H1 (cell line): Measurements from ENCODE around the gene CHCHD1. TPM values are rescaled to one million over a fixed set of nuclear protein-coding genes. Genes with fewer than 3 reads are reported as not detected.

Experiments
- CTCF ChIA-PET: fragments of 300-600 bp; sonication (Branson Sonifier 250); formaldehyde crosslinking; loops from one replicate; lab custom pipeline; 2021; ENCODE audit not compliant: partially characterized antibody; lab: Charles Lee
- POLR2A ChIA-PET: fragments of 300-600 bp; sonication (Branson Sonifier 250); formaldehyde crosslinking; loops from one replicate; lab custom pipeline; 2021; ENCODE audit warnings: inconsistent platforms; ENCODE audit not compliant: partially characterized antibody; lab: Charles Lee
- DNase-seq, 2 experiments: peaks; one replicate each; pipeline versions ENCODE4 v3.0.0 to v3.0.0-alpha.2; 2010 to 2022; ENCODE audit warnings: low spot score in 2 of 2, low read depth in 1 of 2, mixed read lengths in 1 of 2
- FAIRE-seq: peaks from 2 replicates; lab custom pipeline; 2011; peaks lifted over from hg19 to GRCh38; lab: Jason Lieb, UNC
- H2AFZ ChIP-seq: 2 replicates; pipeline ENCODE4 v1.8.1; 2012; ENCODE audit warnings: low read length, inconsistent platforms
- H2AK5ac ChIP-seq: 2 replicates; pipeline ENCODE4 v1.6.1; 2013; ENCODE audit warnings: low read depth, low read length
- H2BK120ac ChIP-seq: replicated peaks from 2 replicates; pipeline ENCODE3; 2013; ENCODE audit warnings: low read depth, low read length, inconsistent platforms
- H2BK12ac ChIP-seq: 2 replicates; pipeline ENCODE4 v1.6.1; 2013; ENCODE audit warnings: low read depth, low read length
- H2BK15ac ChIP-seq: 2 replicates; pipeline ENCODE4 v1.6.1; 2013; ENCODE audit warnings: low read length
- H2BK20ac ChIP-seq: 2 replicates; pipeline ENCODE4 v1.6.1; 2013; ENCODE audit warnings: low read length
- H2BK5ac ChIP-seq: 2 replicates; pipeline ENCODE4 v1.6.1; 2013; ENCODE audit warnings: low read depth, low read length
- H3K14ac ChIP-seq: 2 replicates; pipeline ENCODE4 v1.6.1; 2013; ENCODE audit warnings: inconsistent platforms; ENCODE audit not compliant: insufficient read length
- H3K18ac ChIP-seq: 2 replicates; pipeline ENCODE4 v1.6.1; 2013; ENCODE audit warnings: low read length; ENCODE audit errors: extremely low read depth
- H3K23ac ChIP-seq: 2 replicates; pipeline ENCODE4 v1.6.1; 2013; ENCODE audit warnings: inconsistent platforms; ENCODE audit not compliant: insufficient read length
- H3K23me2 ChIP-seq: 2 replicates; pipeline ENCODE4 v1.6.1; 2013; ENCODE audit warnings: low read depth, low read length
- H3K27ac ChIP-seq: 2 replicates; pipeline ENCODE4 v1.6.1; 2011; ENCODE audit warnings: low read depth, low read length, inconsistent platforms
- H3K27me3 ChIP-seq, 4 experiments: replicated peaks in 1 of 4; 1 replicate in 1 of 4; 2 replicates in 3 of 4; pipeline versions ENCODE4 v1.6.1 to v1.8.1; 2011 to 2013; ENCODE audit warnings: low read length in 3 of 4, mild to moderate bottlenecking in 3 of 4, inconsistent platforms in 2 of 4, mixed read lengths in 2 of 4, moderate library complexity in 1 of 4; ENCODE audit not compliant: control insufficient read depth in 3 of 4, insufficient read depth in 3 of 4; ENCODE audit errors: extremely low read depth in 1 of 4
- H3K36me3 ChIP-seq, 4 experiments: 2 replicates each; pipeline versions ENCODE4 v1.6.1 to v1.8.1; 2011 to 2013; ENCODE audit warnings: mild to moderate bottlenecking in 4 of 4, low read length in 3 of 4, moderate library complexity in 2 of 4, control low read depth in 1 of 4, inconsistent platforms in 1 of 4; ENCODE audit not compliant: insufficient read depth in 4 of 4, control insufficient read depth in 2 of 4
- H3K4ac ChIP-seq: replicated peaks from 2 replicates; pipeline ENCODE3; 2013; ENCODE audit warnings: low read length, low read depth, mixed read lengths, inconsistent platforms; ENCODE audit not compliant: insufficient read length
- H3K4me1 ChIP-seq, 4 experiments: replicated peaks in 1 of 4; 1 replicate in 1 of 4; 2 replicates in 3 of 4; pipeline versions ENCODE4 v1.6.1 to v1.8.1; 2011 to 2013; ENCODE audit warnings: low read length in 3 of 4, inconsistent platforms in 2 of 4, mixed read lengths in 1 of 4; ENCODE audit not compliant: insufficient read depth in 4 of 4, control insufficient read depth in 3 of 4
- H3K4me2 ChIP-seq, 2 experiments: 2 replicates each; pipeline versions ENCODE4 v1.6.1 to v1.8.1; 2011 to 2013; ENCODE audit warnings: low read depth in 2 of 2, low read length in 2 of 2, control low read depth in 1 of 2, inconsistent platforms in 1 of 2, mild to moderate bottlenecking in 1 of 2; ENCODE audit not compliant: insufficient read depth in 1 of 2
- H3K4me3 ChIP-seq, 4 experiments: fragments of 200-600, 300-600 bp in 1 of 4; sonication (generic), shearing (Covaris generic), sonication (Bioruptor Twin) in 1 of 4; 2 replicates each; pipeline versions ENCODE4 v1.5.1 to v1.8.1; 2011 to 2016; ENCODE audit warnings: low read length in 4 of 4, low read depth in 3 of 4, control low read depth in 2 of 4, inconsistent platforms in 2 of 4, mild to moderate bottlenecking in 2 of 4, mixed read lengths in 1 of 4, moderate library complexity in 1 of 4; ENCODE audit not compliant: insufficient read depth in 2 of 4; ENCODE audit errors: extremely low read depth in 1 of 4
- H3K56ac ChIP-seq: replicated peaks from 2 replicates; pipeline ENCODE3; 2013; ENCODE audit warnings: low read depth, mild to moderate bottlenecking, mixed read lengths, low read length, inconsistent platforms; ENCODE audit not compliant: insufficient read length
- H3K79me1 ChIP-seq: 2 replicates; pipeline ENCODE4 v1.6.1; 2013; ENCODE audit warnings: low read depth, low read length, control low read depth
- H3K79me2 ChIP-seq, 2 experiments: 2 replicates each; pipeline versions ENCODE4 v1.6.1 to v1.8.1; 2012 to 2013; ENCODE audit warnings: low read length in 2 of 2, mild to moderate bottlenecking in 2 of 2, inconsistent platforms in 1 of 2; ENCODE audit not compliant: insufficient read depth in 2 of 2, control insufficient read depth in 1 of 2
- H3K9ac ChIP-seq, 4 experiments: replicated peaks in 1 of 4; 1 replicate in 1 of 4; 2 replicates in 3 of 4; pipeline versions ENCODE4 v1.6.1 to v1.8.1; 2011 to 2013; ENCODE audit warnings: low read depth in 3 of 4, low read length in 3 of 4, control low read depth in 2 of 4, mild to moderate bottlenecking in 2 of 4, moderate library complexity in 2 of 4, inconsistent platforms in 1 of 4; ENCODE audit errors: extremely low read depth in 1 of 4
- H3K9me3 ChIP-seq, 2 experiments: 2 replicates each; pipeline versions ENCODE4 v1.6.1 to v1.8.1; 2012 to 2013; ENCODE audit warnings: mild to moderate bottlenecking in 2 of 2, moderate library complexity in 2 of 2, control low read depth in 1 of 2, inconsistent platforms in 1 of 2, low read depth in 1 of 2, low read length in 1 of 2, mixed read lengths in 1 of 2; ENCODE audit not compliant: insufficient read depth in 2 of 2
- H4K20me1 ChIP-seq, 2 experiments: replicated peaks in 1 of 2; 2 replicates each; pipeline versions ENCODE3 to v1.8.1; 2011 to 2013; ENCODE audit warnings: inconsistent platforms in 2 of 2, low read length in 2 of 2, mild to moderate bottlenecking in 1 of 2; ENCODE audit not compliant: insufficient read depth in 2 of 2, control insufficient read depth in 1 of 2
- H4K5ac ChIP-seq: 2 replicates; pipeline ENCODE4 v1.6.1; 2013; ENCODE audit warnings: low read length, low read depth, mixed read lengths, inconsistent platforms; ENCODE audit not compliant: insufficient read length
- H4K8ac ChIP-seq: 2 replicates; pipeline ENCODE4 v1.8.0; 2013; ENCODE audit warnings: mild to moderate bottlenecking, moderate library complexity, low read length, inconsistent platforms; ENCODE audit not compliant: insufficient read depth; ENCODE audit errors: extremely low read depth
- H4K91ac ChIP-seq: replicated peaks from 2 replicates; pipeline ENCODE3; 2013; ENCODE audit warnings: low read length, mixed read lengths, inconsistent platforms; ENCODE audit not compliant: insufficient read length
- EP300 ChIP-seq, 2 experiments: IDR thresholded peaks; 1 replicate in 1 of 2; 2 replicates in 1 of 2; pipeline ENCODE4 v1.6.1; 2011 to 2012; ENCODE audit warnings: low read depth in 2 of 2, low read length in 2 of 2, mild to moderate bottlenecking in 2 of 2, borderline replicate concordance in 1 of 2, inconsistent platforms in 1 of 2, moderate library complexity in 1 of 2
- POLR2A ChIP-seq, 2 experiments: IDR thresholded peaks; 1 replicate in 1 of 2; 2 replicates in 1 of 2; pipeline ENCODE4 v1.6.1; 2011; ENCODE audit warnings: low read depth in 2 of 2, low read length in 2 of 2, mild to moderate bottlenecking in 2 of 2; ENCODE audit errors: control extremely low read depth in 1 of 2
- WGBS, 2 experiments: shearing (Covaris generic) in 1 of 2; methylation state at CpG; one replicate each; pipeline versions ENCODE4 v1.1.6 to v1.1.7; 2013 to 2015; ENCODE audit warnings: low lambda C conversion rate in 2 of 2, mixed read lengths in 2 of 2, inconsistent platforms in 1 of 2, low coverage in 1 of 2, missing lambda C conversion rate in 1 of 2; ENCODE audit not compliant: insufficient replicate concordance in 2 of 2, insufficient coverage in 1 of 2, insufficient read length in 1 of 2; ENCODE audit errors: extremely low coverage in 1 of 2, missing lambda C conversion rate in 1 of 2; 5-methylcytosine and 5-hydroxymethylcytosine counted together
- polyA plus RNA-seq, 7 experiments: library from polyadenylated mRNA; depleted of rRNA in 3 of 7; stranded (reverse) in 5 of 7; unstranded in 2 of 7; fragments of >200 nt in 5 of 7; fragments of 200-250 nt in 2 of 7; gene quantifications; 1 replicate in 5 of 7; 2 replicates in 1 of 7; 4 replicates in 1 of 7; pipeline versions ENCODE4 v1.2.1 to v1.2.3, GENCODE V29; 2011 to 2013; ENCODE audit warnings: missing spikeins in 2 of 7, mixed read lengths in 2 of 7
- total RNA-seq: library from RNA; stranded (reverse); fragmentation: NEBNext Ultra II Directional; extraction: Animal tissue kit (Norgen Biotek cat#: 25700); gene quantifications from 2 replicates; pipeline ENCODE4 v1.2.1, GENCODE V29; 2021

The CHCHD1 gene
- total and polyA plus RNA-seq, 2 of the 8 experiments (the other 6 are each of a cell fraction or from before 2014, with no cell fraction given): 44.9 to 58.1 TPM

DNA sequence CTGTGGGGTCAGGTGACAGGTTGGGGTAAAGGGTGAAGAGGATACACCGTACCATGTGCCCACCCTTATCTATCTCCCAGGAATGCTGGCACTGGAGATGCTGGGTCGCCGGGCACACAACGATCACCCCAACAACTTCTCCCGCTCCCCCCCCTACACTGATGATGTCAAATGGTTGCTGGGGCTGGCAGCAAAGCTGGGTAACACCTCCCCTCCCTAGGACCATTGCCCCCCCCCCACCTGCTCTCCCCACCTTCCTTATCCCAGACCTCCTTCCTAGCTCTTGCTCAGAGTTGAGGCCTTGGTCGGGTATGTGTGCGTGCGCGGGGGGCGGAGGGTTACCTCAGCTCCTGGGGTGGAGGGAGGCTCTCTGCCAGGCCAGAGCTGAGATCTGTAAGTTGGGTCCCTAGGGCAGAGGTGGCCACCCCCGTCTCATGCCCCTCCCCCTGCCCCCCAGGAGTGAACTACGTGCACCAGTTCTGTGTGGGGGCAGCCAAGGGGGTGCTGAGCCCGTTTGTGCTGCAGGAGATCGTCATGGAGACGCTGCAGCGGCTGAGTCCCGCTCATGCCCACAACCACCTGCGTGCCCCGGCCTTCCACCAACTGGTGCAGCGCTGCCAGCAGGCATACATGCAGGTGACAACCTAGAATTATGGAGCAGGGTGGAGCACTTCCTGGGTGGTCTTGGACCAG lies 18.9 kb downstream of the CHCHD1 start:
- no peak overlapping the region for H2AK5ac ChIP-seq
- no peaks in the 10 kb centered on the region for H3K23me2 ChIP-seq
- H3K4me2 ChIP-seq: no peak overlapping the region
- no peak overlapping the region for H2BK12ac ChIP-seq
- H3K9me3 ChIP-seq: no peaks in the 10 kb centered on the region
- no peaks in the 10 kb centered on the region for H3K27me3 ChIP-seq
- H3K27ac ChIP-seq: no peak overlapping the region
- no peaks in the 10 kb centered on the region for H3K4me1 ChIP-seq
- H4K91ac ChIP-seq: no peak overlapping the region
- H2AFZ ChIP-seq: no peak overlapping the region
- H3K23ac ChIP-seq: no peak overlapping the region
- H3K18ac ChIP-seq: no peak overlapping the region
- no peak overlapping the region for H3K9ac ChIP-seq
- CTCF ChIA-PET: interaction anchor here (1.1 kb wide), 1 partner anchor 13 kb away, joined by 3 read pairs; no protein-coding TSS in a partner anchor
- H3K14ac ChIP-seq: no peak overlapping the region
- no peak for FAIRE-seq
- no peak overlapping the region for H2BK20ac ChIP-seq
- H3K36me3 ChIP-seq: peaks cover 2 to 27% (median 18%) of the 10 kb centered on the region in 4 experiments; a peak in 7 of 8 replicates
- no peak for TF ChIP-seq EP300 (IDR thresholded peaks at IDR 0.05; ENCODE audit: borderline replicate concordance in 1 of 2, low read depth in 2 of 2, low read length in 2 of 2)
- peak in 1 of 2 experiments; percentile 9; a peak in 1 of 3 replicates for TF ChIP-seq POLR2A (IDR thresholded peaks at IDR 0.05; ENCODE audit: control extremely low read depth in 1 of 2, low read depth in 2 of 2, low read length in 2 of 2)
- no peaks in the 10 kb centered on the region for H3K79me2 ChIP-seq
- 89% methylated on average over 19 of the region's 20 CpGs; no CpG with 5 or more reads in 1 of the 2 experiments for WGBS, 2 experiments
- peaks cover 0 to 10% of the 10 kb centered on the region in 2 experiments for H4K20me1 ChIP-seq
- no peak for DNase-seq
- H4K8ac ChIP-seq: no peak overlapping the region; the same call in 1 of the 2 replicates
- H4K5ac ChIP-seq: no peak overlapping the region
- H3K4me3 ChIP-seq: no peak overlapping the region
- no peak overlapping the region for H2BK5ac ChIP-seq
- H2BK15ac ChIP-seq: no peak overlapping the region
- no peak overlapping the region for H3K56ac ChIP-seq
- H3K4ac ChIP-seq: no peak overlapping the region
- H2BK120ac ChIP-seq: no peak overlapping the region
- H3K79me1 ChIP-seq: no peaks in the 10 kb centered on the region
- POLR2A ChIA-PET: interaction anchor here (0.6 to 12.1 kb wide), 6 partner anchors 7 to 58 kb away, joined by 3 to 137 read pairs (median 3); partner anchors contain the start of gene NDST2
